NCI-H2029 treated with DMSO at 0.1 percent for 48 hours (cell line): Measurements from ENCODE around the gene HTR4.
A peak's percentile ranks its signal among the peaks of the same experiment; 100 is the strongest.

Source experiments
- DNase-seq: peaks from one replicate; lab custom pipeline; 2025; lab: John Stamatoyannopoulos, UW

Gene HTR4

DNA sequence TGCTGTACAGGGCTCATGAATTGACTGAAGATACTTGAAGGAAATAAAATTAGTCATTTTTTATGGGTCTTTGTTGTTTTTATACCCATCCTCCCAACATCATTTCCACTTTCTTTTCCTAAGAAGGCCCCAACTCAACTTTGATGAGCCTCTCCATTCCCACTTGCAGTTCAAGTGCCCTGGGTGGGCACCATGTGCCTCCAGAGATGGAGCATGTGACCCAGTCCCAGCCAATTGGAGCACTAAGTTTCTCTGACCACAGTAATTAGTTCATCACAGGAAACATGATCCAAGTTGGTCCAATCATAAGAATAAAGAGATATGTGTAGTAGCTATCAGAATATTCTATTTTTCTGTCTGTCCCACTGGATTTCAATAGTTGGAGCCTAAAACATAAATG, 46.9 kb downstream of the HTR4 start:
- no peak for DNase-seq

- no peak for DNase-seq
These were observed 48.0 kb downstream of the HTR4 start for GRCh38 chr5:148606296-148606695.

GRCh38 chr5:148599187-148599586, 55.1 kb downstream of the HTR4 start:
- no peak for DNase-seq

GRCh38 chr5:148595697-148596096, 58.6 kb downstream of the HTR4 start:
- no peak for DNase-seq

- DNase-seq = no peak
These were observed 67.5 kb downstream of the HTR4 start for GRCh38 chr5:148586796-148587195.

DNA sequence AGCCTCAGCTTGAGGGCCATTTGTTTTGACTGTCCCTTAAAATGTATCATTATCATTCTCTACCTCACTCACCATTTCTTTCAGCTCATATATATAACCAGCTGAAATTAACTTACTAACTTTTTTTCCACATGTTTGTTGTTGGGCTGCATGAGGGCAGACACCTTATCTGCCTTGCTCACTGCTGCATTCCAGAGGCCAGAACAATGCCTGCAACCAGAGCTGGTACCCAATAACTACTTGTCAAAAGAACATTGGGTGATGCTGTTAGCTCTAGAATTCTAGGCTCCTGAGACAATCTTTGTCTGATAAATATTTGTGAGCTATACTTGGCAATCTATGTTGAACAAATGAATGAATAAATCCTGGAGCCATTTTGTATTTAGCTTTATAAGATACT, 68.3 kb downstream of the HTR4 start:
- DNase-seq = no peak

DNA sequence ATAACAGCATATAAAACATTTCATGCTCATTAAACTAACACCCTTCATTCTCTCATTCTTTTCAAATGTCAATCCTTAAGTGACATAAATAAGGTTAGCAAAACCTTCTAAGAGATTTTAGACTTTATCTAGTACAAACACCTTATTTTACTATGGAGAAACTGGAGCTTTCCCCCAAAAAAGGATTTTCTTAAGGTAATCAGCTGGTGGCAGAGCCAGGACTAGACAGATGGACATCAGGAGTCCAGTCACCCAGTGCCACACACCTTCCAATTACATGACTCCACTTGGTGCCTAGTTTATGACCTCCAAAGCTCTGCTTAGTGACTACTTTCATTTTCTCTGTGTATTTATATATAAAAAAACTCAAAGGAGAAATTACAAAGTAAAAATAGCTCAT, 70.2 kb downstream of the HTR4 start:
- DNase-seq = no peak

GRCh38 chr5:148583421-148583965, 70.8 kb downstream of the HTR4 start:
- DNase-seq = no peak

DNA sequence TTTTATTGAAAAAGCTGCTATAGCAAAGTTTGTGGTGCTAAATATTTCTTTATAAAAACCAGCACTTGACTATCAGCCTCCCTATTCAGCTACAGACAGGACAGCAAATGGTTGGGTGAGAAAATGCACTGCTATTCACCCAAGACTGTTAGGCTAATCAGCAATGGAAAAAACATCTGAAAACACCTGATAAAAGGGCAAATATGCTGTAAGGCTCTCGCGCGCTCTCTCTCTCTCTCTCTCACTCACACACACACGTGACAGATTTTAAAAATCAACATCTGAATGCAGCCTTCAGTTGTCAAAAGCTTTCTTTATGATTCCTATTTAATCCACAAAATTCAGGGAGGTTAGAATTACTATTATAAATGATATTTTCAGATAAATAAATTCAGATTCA, 80.2 kb downstream of the HTR4 start:
- no peak for DNase-seq

DNA sequence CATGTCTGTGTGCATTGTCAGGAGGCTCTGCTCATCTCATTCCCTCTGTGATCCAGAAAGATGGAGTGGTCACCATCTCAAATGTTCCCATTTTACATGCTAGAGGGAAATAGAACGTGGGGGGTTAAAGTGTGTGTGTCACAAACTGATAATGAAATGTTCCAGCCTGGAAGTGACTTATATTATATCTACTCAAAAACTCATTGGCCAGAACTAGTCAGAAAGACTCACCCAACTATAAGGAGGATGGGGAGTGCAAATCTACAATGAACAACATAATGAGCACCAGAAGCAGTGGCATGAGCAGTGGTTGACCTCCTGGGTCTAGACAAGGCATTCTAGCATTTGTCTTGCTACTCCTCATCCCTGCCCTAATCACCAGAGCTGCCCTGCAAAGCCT, 81.0 kb downstream of the HTR4 start:
- DNase-seq = no peak

GRCh38 chr5:148569948-148570347, 84.4 kb downstream of the HTR4 start:
- peak; percentile 54 for DNase-seq

GRCh38 chr5:148565148-148565547, 89.2 kb downstream of the HTR4 start:
- DNase-seq = no peak

DNA sequence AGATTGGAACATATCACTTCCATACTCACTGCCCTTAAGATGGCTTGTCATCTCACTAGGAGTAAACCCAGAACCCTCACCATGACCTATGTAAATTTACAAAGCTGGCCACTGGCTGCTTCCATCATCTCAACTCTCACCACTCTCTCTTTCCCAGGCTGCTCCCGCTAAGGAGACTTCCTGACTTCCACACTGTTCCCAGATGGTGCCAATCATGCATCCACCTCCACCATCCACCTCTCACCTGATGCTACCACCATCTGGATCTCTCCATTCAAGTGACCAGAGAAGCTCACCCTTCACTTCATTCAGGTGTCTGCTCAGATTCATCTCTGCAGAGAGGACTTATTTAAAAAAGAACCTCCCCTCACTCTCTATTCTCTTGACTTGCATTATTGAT, 91.3 kb downstream of the HTR4 start:
- DNase-seq = no peak

DNA sequence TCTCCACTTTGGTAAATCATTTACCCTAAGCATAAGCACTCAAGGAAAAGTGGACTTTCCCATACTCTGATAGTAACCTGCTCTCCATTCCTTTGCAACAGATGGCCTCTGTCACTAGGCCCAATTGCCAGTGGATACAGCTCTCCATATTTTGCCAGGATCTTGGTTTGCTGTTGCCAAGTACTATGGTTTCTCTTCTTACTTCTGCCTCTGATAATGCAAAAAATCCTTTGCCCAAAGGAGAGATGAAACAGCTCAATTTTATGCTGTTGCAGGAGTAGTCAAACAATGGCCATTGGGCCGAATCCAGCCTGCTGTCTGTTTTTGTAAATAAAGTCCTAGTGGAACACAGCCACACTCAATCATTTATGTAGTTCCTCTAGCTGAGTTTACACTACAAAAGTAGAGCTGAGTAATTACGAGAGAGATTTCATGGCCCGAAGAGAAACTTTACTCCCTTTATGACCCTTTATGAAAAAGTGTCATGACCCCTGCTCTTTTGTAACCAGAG, 92.5 kb downstream of the HTR4 start:
- no peak for DNase-seq

DNA sequence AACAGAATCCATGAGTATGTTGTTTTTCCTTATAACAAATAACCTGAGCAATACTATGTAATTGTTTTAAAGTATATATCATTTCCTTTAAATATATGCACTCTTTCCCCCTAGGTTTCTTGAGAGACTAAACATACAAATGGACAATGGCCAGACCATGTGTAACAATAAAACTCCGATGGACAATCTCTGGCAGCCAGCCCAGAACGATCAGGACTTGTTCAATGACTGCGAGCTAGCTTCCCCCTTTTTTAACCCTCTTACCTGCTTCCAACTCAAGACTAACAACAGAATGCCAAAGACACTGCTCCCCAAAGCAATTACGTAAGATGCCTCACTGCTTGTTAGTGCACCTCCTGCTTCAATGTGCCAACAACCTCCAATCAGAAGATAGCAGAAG, 94.9 kb downstream of the HTR4 start:
- peak; percentile 55 for DNase-seq

DNA sequence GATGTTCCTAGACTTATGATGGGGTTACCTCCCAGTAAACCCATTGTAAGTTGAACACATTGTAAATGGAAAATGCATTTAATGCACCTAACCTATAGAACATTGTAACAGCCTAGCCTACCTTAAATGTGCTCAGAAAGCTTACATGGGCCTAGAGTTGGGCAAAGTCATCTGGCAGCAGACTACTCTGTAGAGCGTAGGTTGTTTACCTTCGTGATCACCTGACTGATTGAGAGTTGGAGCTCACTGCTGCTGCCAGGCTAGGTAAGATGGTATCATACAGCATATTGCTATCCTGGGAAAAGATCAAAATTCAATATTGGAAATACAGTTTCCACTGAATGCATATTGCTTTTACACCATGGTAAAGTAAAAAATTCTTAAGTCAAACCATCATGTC, 95.4 kb downstream of the HTR4 start:
- DNase-seq = peak; percentile 5

GRCh38 chr5:148556835-148557234, 97.5 kb downstream of the HTR4 start:
- DNase-seq = no peak

DNA sequence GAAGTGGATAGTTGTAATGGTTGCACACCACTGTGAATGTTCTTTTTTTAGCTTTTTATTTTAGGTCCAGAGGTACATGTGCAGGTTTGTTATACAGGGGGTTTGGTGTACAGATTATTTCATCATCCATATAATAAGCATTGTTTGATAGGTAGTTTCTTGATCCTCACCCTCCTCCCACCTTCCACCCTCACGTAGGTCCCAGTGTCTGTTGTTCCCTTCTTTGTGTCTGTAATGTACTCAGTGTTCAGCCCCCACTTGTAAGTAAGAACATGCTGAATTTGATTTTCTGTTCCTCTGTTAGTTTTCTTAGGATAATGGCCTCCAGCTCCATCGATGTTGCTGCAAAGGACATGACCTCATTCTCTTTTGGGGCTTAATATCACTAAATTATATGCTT, 99.7 kb downstream of the HTR4 start:
- DNase-seq = no peak

DNA sequence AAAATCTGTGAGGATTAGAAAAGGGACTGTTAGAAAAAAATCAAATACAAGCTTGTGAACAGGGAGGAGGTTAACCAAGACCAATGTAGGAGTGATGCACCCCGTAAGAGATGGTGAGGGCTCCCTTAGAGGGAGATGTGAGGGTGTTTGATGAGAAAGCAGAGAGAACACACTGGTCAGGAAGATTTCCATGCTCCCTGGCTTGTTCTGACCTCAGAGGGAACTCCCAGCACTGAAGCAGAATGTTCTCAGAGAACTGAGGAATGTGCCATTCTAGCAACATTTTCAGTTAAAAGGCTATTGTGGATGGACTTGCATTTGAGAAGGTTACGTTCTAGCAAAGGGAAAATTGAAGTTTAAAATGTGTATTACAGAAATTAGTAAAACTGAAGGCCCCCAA, 110.6 kb downstream of the HTR4 start:
- no peak for DNase-seq

GRCh38 chr5:148542812-148543211, 111.5 kb downstream of the HTR4 start:
- DNase-seq = no peak

DNA sequence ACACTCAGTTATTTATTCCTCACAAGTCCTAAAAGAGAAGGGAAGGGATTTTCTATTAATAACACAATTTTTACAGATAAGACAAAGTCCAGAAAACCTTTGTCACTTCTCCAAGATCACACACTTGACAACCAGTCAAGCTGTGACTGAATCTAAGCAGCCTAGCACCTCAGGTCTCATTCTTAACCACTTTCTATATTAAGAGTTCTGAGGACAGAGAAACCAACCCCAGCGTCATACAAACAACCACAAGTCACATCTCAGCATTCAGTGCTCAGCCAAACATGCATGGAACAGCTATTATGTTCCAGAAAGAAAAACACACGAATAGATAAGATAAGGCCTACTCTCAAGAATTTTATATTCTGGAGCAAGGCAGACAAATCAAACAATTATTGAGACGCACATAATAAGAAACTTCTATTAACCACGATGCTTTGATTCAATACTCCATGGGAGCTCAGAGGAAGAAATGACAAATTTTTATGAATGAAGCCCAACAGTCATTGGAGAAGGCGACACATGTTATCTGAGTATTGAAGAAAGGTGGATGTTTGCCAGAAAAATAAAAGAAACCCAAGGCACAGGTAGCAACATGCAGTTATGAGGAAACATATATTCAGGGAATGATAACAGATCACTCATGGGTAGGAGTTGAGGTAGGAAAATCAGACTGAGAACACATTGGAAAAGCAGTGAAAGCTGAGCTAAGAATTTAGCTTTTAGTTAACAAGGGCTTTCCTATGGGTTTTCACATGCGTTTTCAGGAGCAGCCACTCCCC, 113.1 kb downstream of the HTR4 start:
- DNase-seq = no peak

GRCh38 chr5:148540647-148541046, 113.7 kb downstream of the HTR4 start:
- no peak for DNase-seq

GRCh38 chr5:148539851-148540250, 114.5 kb downstream of the HTR4 start:
- DNase-seq = no peak

GRCh38 chr5:148535190-148535589, 119.1 kb downstream of the HTR4 start:
- no peak for DNase-seq
